ENCODE measurements around the gene POLDIP3.
"Not testable (repeated sequence)": the region's sequence is repeated elsewhere in the genome, so short reads cannot be mapped to it uniquely, and the experiment has no call there.

Gene POLDIP3

GRCh38 chr22:42608823-42609361, 5.8 kb downstream of the POLDIP3 start:
- no peak for TF ChIP-seq CTCF (IDR thresholded peaks at IDR 0.05; ENCODE audit: low read depth, low read length, missing control alignments)
- no peak for DNase-seq (ENCODE audit: low read depth)
- no peak overlapping the region for H3K4me3 ChIP-seq (ENCODE audit: low read depth, low read length)

GRCh38 chr22:42608136-42608822, 6.4 kb downstream of the POLDIP3 start:
- DNase-seq (ENCODE audit: low read depth) = no peak
- no peak overlapping the region for H3K4me3 ChIP-seq (ENCODE audit: low read depth, low read length)
- no peak for TF ChIP-seq CTCF (IDR thresholded peaks at IDR 0.05; ENCODE audit: low read depth, low read length, missing control alignments)

GRCh38 chr22:42607641-42608040, 7.0 kb downstream of the POLDIP3 start:
- DNase-seq (ENCODE audit: low read depth); H3K4me3 ChIP-seq (ENCODE audit: low read depth, low read length): not testable (repeated sequence)

- no peak for DNase-seq (ENCODE audit: low read depth)
- TF ChIP-seq CTCF (IDR thresholded peaks at IDR 0.05; ENCODE audit: low read depth, low read length, missing control alignments) = no peak
- H3K4me3 ChIP-seq (ENCODE audit: low read depth, low read length) = no peak overlapping the region
These were observed 10.3 kb downstream of the POLDIP3 start for GRCh38 chr22:42604403-42604802.

GRCh38 chr22:42603427-42603826, 11.3 kb downstream of the POLDIP3 start:
- H3K4me3 ChIP-seq (ENCODE audit: low read depth, low read length) = no peak overlapping the region
- TF ChIP-seq CTCF (IDR thresholded peaks at IDR 0.05; ENCODE audit: low read depth, low read length, missing control alignments) = no peak
- no peak for DNase-seq (ENCODE audit: low read depth)

- DNase-seq (ENCODE audit: low read depth) = no peak
- no peak overlapping the region for H3K4me3 ChIP-seq (ENCODE audit: low read depth, low read length)
- no peak for TF ChIP-seq CTCF (IDR thresholded peaks at IDR 0.05; ENCODE audit: low read depth, low read length, missing control alignments)
These were observed 12.2 kb downstream of the POLDIP3 start for GRCh38 chr22:42602470-42602869.

- no peak overlapping the region for H3K4me3 ChIP-seq (ENCODE audit: low read depth, low read length)
- DNase-seq (ENCODE audit: low read depth) = no peak
- no peak for TF ChIP-seq CTCF (IDR thresholded peaks at IDR 0.05; ENCODE audit: low read depth, low read length, missing control alignments)
These were observed 12.7 kb downstream of the POLDIP3 start for GRCh38 chr22:42601879-42602465.
